ENCODE data around the gene ZDHHC14. TPM values are rescaled to one million over a fixed set of nuclear protein-coding genes. Genes with fewer than 3 reads are reported as not detected.
A peak's percentile ranks its signal among the peaks of the same experiment; 100 is the strongest.

Gene ZDHHC14
- total and polyA plus RNA-seq, 2 of the 8 experiments (the other 6 are each of a cell fraction or from before 2014, with no cell fraction given): 2.9 to 5.3 TPM

GRCh38 chr6:157706883-157707282 lies 325.9 kb downstream of the ZDHHC14 start:
- no peak for FAIRE-seq
- peak overlapping the region; percentile 83 for H2BK120ac ChIP-seq (replicated peaks; ENCODE audit: low read depth, low read length)
- H3K23me2 ChIP-seq (ENCODE audit: low read depth, low read length): no peaks in the 10 kb centered on the region; the same call in 1 of the 2 replicates
- no peak overlapping the region for H3K14ac ChIP-seq (ENCODE audit: insufficient read length)
- no peaks in the 10 kb centered on the region for H3K79me2 ChIP-seq (ENCODE audit: control insufficient read depth in 1 of 2, insufficient read depth in 2 of 2, low read length in 2 of 2)
- H3K4me3 ChIP-seq (ENCODE audit: extremely low read depth in 1 of 4, insufficient read depth in 2 of 4, low read depth in 3 of 4, low read length in 4 of 4): no peak overlapping the region
- peak overlapping the region; percentile 94; the same call in 1 of the 2 replicates for H2BK5ac ChIP-seq (ENCODE audit: low read depth, low read length)
- H3K9ac ChIP-seq (replicated peaks in 1 of 4; ENCODE audit: extremely low read depth in 1 of 4, low read depth in 3 of 4, low read length in 3 of 4): no peak overlapping the region
- WGBS, 2 experiments (ENCODE audit: extremely low coverage in 1 of 2, insufficient coverage in 1 of 2, insufficient read length in 1 of 2, insufficient replicate concordance in 2 of 2, low coverage in 1 of 2, low lambda C conversion rate in 2 of 2, missing lambda C conversion rate in 1 of 2): 97% methylated on average over 2 of the region's 2 CpGs; no CpG with 5 or more reads in 1 of the 2 experiments
- ChIA-PET CTCF (ENCODE audit: partially characterized antibody) (interaction anchor here (0.9 kb wide), 1 partner anchor 20 kb away, joined by 3 read pairs; no protein-coding TSS in a partner anchor), POLR2A (ENCODE audit: partially characterized antibody) (no interaction called here)
- H3K18ac ChIP-seq (ENCODE audit: extremely low read depth, low read length): peak overlapping the region; percentile 41; the same call in 1 of the 2 replicates
- no peak overlapping the region for H3K27ac ChIP-seq (ENCODE audit: low read depth, low read length)
- no peak for DNase-seq (ENCODE audit: low read depth in 1 of 2, low spot score in 2 of 2)
- no peaks in the 10 kb centered on the region for H3K79me1 ChIP-seq (ENCODE audit: low read depth, low read length)
- H3K4ac ChIP-seq (replicated peaks; ENCODE audit: insufficient read length, low read depth, low read length): no peak overlapping the region
- H2BK12ac ChIP-seq (ENCODE audit: low read depth, low read length): peak overlapping the region; percentile 60; the same call in 1 of the 2 replicates
- H3K9me3 ChIP-seq (ENCODE audit: insufficient read depth in 2 of 2, low read depth in 1 of 2, low read length in 1 of 2): no peaks in the 10 kb centered on the region; a peak in 1 of 4 replicates
- H3K56ac ChIP-seq (replicated peaks; ENCODE audit: insufficient read length, low read depth, low read length): no peak overlapping the region
- H4K5ac ChIP-seq (ENCODE audit: insufficient read length, low read depth, low read length): no peak overlapping the region
- peaks cover 5 to 17% (median 11%) of the 10 kb centered on the region in 4 experiments; a peak in 5 of 7 replicates for H3K4me1 ChIP-seq (replicated peaks in 1 of 4; ENCODE audit: control insufficient read depth in 3 of 4, insufficient read depth in 4 of 4, low read length in 3 of 4)
- H3K23ac ChIP-seq (ENCODE audit: insufficient read length): no peak overlapping the region
- no peak for TF ChIP-seq POU5F1 (IDR thresholded peaks at IDR 0.05; ENCODE audit: low read depth, low read length)
- TF ChIP-seq MAX (IDR thresholded peaks at IDR 0.05): no peak
- no peak for TF ChIP-seq GABPA (IDR thresholded peaks at IDR 0.05; ENCODE audit: borderline replicate concordance, insufficient read depth, low read length)
- TF ChIP-seq SIRT6 (IDR thresholded peaks at IDR 0.05; ENCODE audit: low read length): no peak
- TF ChIP-seq BACH1 (IDR thresholded peaks at IDR 0.05; ENCODE audit: low read length): no peak
- no peak for TF ChIP-seq RBBP5 (IDR thresholded peaks at IDR 0.05; ENCODE audit: borderline replicate concordance, low read depth, low read length)
- no peak overlapping the region for H2BK15ac ChIP-seq (ENCODE audit: low read length)
- H2AFZ ChIP-seq (ENCODE audit: low read length): no peak overlapping the region
- H3K27me3 ChIP-seq (replicated peaks in 1 of 4; ENCODE audit: control insufficient read depth in 3 of 4, extremely low read depth in 1 of 4, insufficient read depth in 3 of 4, low read length in 3 of 4): no peaks in the 10 kb centered on the region
- H3K36me3 ChIP-seq (ENCODE audit: control insufficient read depth in 2 of 4, insufficient read depth in 4 of 4, low read length in 3 of 4): no peaks in the 10 kb centered on the region
- H2BK20ac ChIP-seq (ENCODE audit: low read length): peak overlapping the region; percentile 96; the same call in 1 of the 2 replicates
- peak overlapping the region; percentile 88; the same call in 1 of the 2 replicates for H2AK5ac ChIP-seq (ENCODE audit: low read depth, low read length)
- no peak overlapping the region for H4K91ac ChIP-seq (replicated peaks; ENCODE audit: insufficient read length, low read length)
- no peak overlapping the region for H4K8ac ChIP-seq (ENCODE audit: extremely low read depth, insufficient read depth, low read length)
- no peaks in the 10 kb centered on the region for H4K20me1 ChIP-seq (replicated peaks in 1 of 2; ENCODE audit: control insufficient read depth in 1 of 2, insufficient read depth in 2 of 2, low read length in 2 of 2)
- no peak overlapping the region for H3K4me2 ChIP-seq (ENCODE audit: insufficient read depth in 1 of 2, low read depth in 2 of 2, low read length in 2 of 2)
